Activated T-helper 9 cell treated with anti-CD3 and anti-CD28 coated beads, Interleukin-2, amount 50 U/mL, for 16 hours (primary cell): ENCODE measurements around the gene IFNA8.
"Not testable (repeated sequence)": the region's sequence is repeated elsewhere in the genome, so short reads cannot be mapped to it uniquely, and the experiment has no call there.

ENCODE experiments used
- DNase-seq: peaks from one replicate; pipeline ENCODE4 v3.0.0-alpha.2; 2020; ENCODE audit warnings: low read depth

The IFNA8 gene

DNA sequence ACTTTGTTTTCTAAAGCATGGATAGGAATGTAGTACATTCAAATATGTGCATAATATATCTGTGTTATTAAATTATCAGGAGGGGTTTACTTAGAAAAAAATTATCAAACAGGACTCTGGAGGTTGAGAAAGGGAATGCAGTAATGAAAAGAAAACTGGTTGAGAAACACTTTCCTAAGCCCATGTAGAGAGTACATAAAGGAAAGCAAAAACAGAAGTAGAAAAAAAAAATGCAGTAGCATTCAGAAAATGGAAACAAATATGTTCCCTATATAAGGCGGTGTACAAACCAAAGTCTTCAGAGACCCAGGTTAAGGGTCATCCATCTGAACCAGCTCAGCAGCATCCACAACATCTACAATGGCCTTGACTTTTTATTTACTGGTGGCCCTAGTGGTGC, at the start of gene IFNA8:
TSS of gene IFNA8 (plus strand) at position 301 of the 400 bp plus-strand sequence. CDS start at position 361, 60 bp downstream.
- DNase-seq = no peak

DNA sequence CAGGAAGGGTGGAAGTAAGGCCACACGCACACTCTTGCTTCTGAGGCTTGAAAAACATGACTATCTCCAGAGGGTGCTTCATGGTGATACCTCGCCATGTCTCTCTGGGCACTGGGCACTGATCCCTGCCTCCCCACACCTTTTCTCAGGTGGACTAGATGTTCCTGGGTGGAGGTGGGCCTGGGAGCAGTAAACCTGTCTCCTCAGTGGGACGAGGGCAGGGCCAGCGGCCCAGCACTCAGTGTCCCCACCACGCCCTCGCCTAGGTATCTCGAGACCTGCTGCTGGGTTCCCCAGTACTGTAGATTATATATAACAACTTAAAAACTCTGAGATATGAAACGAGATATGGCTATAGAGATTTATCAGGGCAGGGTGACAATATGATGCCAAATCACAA, 46.6 kb upstream of the IFNA8 start:
- DNase-seq = no peak

DNA sequence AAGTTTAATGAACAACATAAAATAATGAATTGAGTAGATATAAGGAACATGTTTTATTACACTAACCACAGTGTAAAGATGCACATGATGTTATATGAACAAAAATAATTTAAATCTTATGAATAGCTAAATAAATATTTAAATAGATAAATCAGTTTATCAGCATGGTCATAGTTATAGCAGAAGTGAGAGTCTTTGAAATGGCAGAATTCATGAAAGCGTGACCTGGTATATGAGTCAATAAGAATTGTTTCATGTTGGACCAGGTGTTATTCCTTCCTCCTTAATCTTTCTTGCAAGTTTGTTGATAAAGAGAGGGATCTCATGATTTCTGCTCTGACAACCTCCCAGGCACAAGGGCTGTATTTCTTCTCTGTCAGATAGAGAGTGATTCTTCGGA, 41.7 kb upstream of the IFNA8 start:
- not testable (repeated sequence) for DNase-seq

DNA sequence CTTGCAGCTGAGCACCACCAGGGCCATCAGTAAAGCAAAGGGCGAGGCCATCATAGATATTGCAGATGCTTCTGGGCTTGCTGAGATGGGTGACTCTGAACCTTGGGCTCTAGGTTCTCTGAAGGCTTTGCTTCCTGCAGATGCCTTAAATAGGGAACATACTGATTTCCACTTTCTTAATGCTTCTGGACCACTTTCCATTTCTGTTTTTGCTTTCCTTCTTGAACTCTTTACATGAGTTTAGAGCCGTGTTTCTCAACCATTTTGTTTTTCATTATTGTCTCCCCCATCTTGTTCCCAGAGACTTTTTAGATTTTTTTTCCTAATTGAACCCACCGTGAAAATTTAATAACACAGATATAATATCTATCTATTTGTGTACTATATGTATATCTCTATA, 41.0 kb upstream of the IFNA8 start, which contains the start of gene IFNA13:
TSS of gene IFNA13 (minus strand) at position 101 of the 400 bp plus-strand sequence. CDS start at position 54, 47 bp downstream.
- no peak for DNase-seq

DNA sequence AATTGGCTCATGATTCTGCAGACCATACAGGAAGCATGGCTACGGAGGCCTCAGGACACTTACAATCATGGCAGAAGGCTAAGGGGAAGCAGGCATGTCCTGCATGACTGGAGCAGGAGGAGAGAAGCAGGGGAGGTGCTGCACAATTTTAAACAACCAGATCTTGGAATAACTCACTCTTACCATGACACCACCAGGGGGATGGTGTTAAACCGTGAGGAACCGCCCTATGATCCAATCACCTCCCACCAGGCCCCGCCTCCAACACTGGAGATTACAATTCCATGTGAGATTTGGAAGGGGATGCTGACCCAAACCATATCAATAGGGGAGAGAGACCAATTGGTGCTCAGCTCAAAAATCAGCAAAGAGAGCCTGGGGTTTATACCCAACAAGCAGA, 37.5 kb upstream of the IFNA8 start:
- not testable (repeated sequence) for DNase-seq

DNA sequence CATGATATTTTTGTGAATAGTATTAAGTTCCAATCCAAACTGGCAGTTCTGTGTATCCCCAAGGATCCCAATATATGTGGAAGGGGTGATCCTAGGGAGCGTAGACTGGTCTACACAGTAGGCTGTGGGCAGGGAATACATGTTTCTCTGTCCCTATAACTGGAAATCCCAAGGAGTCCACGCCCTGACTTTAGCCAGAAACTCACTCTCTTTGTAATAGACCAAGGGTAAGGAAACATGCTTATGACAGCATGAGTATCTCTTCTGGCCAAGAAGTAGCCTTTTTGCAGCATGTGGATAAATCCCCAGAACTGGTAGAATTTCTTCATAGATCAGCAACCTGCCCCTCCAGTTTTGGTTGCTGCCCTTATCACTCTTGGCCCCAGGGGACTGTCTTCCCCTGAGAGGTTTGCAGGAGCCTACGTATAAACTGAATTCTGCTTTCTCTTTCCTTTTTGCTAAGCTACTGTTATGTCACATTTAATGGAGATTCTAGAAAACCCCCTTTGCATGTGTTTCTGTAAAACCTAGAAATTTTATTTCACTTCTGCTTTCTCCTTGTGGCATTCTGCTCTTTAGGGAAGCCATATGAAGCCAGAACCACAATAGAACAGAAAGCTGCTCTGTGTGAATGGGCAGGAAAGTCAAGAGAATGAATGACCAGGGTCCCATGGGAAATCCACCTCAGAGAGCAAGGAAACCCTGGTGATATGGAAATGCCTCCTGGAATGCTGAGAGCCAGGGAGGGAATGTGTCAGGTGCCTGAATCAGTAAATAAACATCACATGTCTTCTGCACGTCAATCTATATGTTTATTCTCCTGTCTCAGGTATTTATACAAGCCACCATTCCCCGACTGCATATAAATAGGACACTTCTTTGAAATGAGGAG, 27.2 kb upstream of the IFNA8 start:
- no peak for DNase-seq

DNA sequence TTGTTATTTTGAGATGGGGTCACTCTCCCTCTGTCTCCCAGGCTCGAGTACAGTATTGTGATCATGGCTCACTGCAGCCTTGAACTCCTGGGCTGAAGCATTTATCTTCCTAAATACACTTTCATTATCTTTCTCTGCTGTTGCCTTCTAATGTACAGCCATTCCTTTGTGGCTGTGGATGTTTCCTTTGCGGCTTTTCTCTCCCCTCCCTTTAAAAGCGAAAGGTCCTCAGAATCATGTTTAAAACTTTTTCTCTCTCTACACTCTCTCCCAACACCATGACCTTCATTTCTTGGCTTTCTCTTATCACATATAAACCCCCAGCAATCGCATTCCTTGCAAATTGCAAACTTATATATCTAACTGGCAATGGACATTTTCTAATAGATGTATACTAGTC, 25.3 kb upstream of the IFNA8 start:
- no peak for DNase-seq

DNA sequence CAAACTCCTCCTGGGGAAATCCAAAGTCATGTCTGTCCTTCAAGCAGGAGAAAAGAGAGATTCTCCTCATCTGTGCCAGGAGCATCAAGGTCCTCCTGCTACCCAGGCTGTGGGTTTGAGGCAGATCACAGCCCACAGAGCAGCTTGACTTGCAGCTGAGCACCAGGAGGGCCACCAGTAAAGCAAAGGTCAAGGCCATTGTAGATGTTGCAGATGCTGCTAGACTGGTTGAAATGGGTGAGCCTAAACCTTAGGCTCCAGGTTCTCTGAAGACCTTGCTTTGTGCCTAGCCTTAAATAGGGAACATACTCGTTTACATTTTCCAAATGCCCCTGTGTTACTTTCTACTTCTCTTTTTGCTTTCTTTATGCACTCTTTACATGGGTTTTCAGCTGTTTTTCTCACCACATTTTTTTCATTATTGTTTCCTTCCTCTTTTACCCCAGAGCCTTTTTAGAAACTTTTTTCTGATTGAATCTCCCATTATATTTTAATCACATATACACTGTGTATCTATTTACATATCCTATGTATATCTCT, 23.7 kb upstream of the IFNA8 start, which contains the start of gene IFNA2:
TSS of gene IFNA2 (minus strand) at position 268 of the 540 bp plus-strand sequence. CDS start at position 199, 69 bp downstream.
- DNase-seq = no peak

DNA sequence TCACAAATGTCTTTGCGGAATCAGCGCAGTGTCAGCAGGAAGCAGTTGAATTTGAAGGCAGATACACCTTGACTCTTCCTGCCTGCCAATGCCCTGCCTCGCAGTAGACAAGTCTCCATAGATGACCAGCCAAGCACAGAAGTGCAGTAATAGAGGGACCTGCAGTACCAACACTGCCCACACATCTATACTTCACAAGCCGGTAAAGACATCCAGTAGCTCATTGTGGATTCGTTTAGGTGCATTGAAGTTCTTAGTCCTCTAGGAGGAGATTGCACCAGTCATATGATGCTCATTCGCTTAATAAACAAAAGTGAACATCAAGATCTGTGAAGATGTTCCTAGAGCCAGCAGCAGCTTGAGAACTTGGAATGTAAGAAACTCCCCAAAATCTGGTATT, 16.6 kb upstream of the IFNA8 start:
- DNase-seq = no peak

DNA sequence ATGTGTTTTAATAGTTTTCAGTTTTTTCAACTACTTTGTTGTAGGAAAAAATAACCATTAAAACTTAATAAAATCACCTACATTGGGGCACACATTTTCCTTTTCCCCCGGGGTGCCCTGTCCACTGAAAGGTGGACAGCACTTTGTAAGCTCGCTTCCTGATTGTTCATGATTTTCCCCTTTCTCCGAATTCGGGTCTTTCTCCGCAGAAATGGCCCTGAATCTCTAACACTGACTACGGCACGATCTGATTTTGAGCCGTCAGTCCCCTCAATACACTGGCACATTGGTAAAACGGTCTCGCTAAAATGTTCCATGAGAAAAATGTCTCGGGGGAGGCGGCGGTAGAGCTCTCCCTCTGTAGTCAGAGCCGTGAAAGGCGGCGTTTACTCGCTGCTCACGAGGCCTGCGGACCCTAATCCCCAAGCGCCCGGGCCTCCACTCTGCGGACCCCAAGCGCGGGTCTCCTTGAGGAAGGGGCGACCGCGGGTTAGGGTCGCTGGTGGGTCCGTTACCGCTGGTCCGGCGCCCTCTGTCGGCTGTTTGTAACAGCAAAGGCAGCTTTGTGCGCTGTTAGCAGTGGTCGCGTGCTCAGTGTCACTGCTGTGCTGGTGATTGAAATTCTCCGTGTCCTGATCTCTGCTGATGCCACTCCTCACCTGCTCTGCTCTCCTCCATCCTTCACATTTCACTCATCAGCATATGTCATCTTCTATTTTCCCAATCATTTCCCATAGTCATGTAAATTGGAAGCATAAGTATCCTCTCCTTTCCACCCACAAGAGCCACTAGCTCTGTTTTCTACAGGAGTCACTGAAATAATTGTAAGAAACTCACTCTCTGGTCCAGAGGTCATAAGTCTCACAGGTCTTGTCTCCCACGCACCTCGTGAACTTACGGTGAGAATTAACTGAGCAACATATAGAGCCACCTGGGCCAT, 12.9 kb upstream of the IFNA8 start:
- DNase-seq = peak; percentile 39

DNA sequence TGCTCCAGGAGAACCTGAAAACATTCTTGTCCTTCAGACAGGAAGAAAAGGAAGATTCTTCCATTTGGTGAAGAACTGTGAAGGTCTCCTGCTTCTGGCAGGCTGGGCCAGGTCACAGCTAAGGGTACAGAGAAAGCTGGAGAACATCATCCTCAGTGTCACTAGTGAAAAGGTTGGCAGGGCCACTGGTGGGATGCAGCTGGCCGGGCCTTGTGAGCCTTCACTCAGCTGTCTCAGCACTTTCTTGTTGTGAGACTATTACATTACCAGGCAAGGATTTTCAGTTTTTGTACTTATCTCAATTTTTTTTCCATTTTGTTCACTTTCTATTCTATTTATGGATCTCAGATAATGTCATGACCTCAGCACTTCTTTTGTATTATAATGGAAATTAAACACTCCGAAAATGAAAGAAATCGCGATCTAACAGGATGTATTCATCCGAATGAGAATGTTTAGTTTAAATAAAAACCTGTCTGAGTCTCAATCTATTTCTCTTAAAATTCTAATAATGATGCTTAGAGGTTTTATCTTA, 9.9 kb upstream of the IFNA8 start:
- DNase-seq = no peak

DNA sequence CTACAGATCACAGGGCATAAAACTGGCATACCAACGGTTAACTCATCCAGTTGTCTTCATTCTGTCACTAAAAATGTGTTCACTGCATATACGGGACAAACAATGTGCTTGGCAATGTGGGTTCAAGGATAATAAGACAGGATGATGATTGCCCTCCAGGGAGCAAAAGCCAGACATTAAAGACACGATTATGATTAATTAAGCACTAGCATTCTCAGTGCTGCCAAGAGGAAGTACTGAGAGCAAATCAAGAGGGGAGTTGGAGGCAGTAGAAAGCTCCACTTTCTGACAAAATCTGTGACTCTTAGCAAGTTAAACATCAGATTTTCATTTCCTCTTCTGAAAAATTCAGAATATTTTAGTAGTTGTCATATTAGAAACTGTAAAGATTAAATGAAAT, 9.0 kb upstream of the IFNA8 start:
- no peak for DNase-seq

DNA sequence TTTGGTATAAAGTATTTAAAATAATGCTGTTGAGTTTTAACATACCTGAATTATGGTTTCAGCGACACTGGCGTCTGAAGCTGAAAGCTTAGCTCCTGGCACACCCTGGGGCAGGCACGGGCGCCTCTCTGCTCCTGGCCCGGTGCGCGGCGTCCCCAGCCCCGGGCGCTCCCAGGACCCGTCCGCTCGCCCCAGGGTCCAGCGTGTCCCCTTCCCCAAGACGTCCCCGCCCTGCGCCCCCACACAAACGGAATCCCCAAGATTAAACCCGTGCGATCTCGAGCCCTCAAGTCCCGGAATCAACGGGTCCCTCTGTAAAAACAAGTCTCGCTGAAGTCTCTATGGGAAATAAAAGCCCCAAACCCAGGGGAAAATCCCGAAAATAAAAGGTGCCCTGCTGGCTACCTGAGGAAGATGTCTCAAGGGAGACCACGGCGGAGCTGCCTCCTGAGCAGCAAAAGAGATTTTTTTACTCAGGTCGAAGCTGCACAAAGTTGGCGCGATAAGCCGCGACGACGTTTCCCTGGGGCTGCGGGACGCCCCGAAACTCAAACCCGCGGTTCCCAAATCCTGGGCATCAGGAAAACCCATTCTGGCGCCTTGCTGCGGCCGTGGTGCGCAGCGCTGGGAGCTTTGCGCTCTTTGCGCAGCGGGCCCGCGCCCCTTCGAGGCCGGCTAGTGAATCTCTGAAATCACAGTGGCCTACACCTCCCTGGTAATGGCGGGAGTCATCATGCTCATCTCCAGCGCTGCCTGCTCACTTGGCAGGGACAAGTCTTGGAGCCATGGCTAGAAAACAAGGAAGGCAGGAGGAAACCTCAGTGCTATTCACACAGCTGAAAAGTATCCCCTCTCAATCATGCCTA, 6.3 kb upstream of the IFNA8 start:
- no peak for DNase-seq

DNA sequence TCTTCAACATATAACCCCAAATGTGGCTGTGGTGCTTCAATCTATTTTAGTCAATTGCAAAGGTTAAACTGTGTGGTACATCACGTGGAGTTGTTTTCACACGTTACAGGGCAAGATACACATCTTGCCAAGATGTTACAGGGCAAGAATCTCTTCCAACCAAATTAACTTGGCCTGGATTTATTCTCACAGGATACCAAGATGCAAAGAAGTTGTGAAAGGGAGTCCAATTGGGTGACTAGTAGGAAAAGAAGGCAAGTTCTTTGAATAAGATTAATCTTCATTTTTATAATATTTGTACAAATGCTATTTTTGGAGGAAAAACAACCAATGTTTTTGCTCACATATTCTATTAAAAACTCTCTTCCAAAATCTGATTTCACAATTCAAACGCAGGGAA, 4.8 kb upstream of the IFNA8 start:
- DNase-seq = no peak

DNA sequence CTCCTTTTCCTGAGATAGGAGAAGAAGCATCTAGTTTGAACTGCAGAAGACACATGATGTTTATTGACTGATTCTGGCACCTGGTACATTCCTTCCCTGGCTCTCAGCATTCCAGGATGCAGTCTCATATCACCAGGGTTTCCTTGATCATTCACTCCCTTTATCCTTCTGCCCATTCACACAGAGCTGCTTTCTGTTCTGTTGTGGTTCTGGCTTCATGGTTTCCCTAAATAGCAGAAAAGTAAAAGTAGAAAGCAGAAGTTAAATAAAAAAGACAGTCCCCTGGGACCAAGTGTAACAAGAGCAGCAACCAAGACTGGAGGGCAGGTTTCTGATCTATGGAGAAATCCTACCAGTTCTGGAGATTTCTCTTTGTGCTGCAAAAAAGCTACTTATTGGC, 3.2 kb downstream of the IFNA8 start:
- DNase-seq = no peak

DNA sequence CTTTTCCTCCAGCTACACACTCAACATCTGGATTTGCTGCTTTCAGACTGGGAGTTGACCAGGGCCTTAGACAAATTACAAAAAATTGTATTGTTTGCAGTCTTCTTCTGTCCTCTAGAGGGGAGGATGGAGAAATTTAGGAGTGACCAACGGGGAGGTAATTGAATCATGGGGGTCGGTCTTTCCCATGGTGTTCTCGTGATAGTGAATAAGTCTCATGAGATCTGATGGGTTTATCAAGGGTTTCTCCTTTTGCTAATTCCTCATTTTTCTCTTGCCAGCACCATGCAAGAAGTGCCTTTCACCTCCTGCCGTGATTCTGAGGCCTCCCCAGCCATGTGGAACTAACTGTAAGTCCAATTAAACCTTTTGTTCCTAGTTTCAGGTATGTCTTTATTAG, 4.2 kb downstream of the IFNA8 start:
- DNase-seq = no peak

DNA sequence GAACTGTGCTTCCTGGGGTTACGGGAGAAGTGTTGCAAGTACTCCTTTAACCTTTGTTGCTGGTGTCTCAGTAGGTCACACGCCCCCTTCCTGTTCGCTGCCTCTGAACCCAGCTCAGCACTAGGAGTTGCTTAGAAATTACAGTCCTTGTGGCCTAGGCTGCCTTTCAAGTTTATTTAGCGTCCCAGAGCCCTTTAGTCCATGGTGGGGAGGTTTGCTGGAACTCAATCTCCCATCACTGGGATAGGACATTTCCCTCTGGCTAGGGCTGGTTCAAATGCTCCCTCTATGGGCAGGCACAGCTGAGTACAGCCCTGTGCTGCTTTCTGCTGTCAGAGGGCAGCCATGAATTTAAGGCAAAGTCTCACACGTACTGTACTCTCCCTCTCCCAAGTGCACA, 4.7 kb downstream of the IFNA8 start:
- DNase-seq = no peak

DNA sequence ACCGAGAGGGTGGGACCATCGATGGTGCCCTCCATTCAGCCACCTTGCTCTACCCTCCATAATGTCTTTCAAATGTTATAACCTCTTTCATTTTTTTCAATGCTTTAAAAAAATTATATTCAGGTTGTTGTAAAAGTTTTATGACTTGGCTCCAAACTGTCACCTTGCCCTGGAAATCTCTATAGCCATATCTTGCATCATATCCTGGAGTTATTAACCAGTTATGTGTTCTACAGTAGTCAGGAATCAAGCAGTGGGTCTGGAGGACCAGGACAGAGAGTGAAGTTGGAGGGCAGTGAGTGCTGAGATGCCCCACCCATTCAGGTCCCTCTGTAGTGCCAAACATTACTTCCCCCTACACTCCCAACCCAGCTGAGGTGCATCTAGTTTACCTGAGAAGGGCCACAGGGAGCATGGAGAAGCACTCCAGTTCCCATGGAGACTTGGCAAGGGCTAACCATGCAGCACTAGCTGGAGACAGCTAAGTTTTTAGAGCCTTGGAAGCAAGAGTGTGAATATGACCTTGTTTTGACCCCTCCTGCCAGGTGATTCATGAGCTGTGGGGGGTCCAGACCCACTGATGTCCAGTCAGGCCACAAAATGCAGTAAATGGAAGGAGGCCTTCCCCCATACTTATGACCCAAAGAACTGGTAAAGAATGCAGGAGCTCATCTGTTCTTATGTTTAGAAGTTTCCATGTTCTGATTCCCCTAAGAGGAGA, 5.5 kb downstream of the IFNA8 start:
- no peak for DNase-seq

DNA sequence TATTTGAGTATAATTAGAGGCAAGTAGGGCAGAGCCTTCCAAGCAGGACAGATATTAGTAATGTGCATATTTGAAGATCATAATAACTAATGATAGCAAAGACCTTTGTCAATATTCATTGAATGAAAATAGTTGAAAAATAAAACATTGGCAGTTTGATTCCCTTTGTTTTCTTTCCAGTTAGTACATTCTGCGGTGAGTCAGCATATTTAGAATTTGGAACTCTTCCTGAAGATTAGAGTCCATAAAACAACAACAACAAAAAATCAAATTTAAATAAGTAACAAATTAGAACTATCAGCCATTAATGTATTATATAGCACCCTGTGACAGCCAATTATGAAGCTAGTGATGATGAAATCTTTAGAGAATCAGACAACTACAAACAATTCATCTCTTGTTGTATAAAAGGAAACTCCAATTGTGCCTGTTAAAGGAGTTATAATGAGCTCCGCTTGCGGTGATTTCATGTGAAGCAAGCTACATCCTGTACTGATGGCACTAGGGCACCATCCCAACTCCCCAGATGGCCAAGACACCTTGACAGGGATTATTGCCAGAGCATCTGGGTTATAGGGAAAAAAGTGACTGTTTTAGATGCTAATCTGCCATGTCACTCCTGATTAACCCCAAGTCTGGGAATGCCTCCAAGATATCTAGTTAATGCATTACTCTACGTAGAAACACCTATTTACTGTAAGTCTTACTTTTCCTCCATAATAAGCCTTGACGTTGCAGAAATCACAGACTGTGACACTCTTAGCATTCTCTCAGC, 6.8 kb downstream of the IFNA8 start:
- DNase-seq = no peak

DNA sequence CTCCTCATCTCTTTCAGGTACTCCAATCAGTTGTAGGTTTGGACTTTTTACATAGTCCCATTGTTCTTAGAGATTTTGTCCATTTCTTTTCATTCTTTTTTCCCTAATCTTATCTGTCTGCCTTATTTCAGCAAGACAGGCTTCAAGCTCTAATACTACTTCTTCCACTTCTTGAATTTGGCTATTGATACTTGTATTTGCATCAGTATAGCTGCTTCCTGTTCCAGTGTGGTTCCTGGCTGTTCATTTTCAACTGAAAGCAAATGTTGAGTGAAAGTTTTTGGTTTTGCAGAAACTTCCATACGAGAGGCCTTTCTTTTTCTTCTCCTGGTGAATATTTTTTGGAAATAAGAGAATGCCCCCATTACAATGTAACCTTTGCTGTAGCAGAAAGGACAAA, 19.3 kb downstream of the IFNA8 start:
- no peak for DNase-seq
